Karpas-422 (cell line): ENCODE data around the gene KCNN1. TPM values are rescaled to one million over a fixed set of nuclear protein-coding genes. Genes with fewer than 3 reads are reported as not detected.

Source experiments
- DNase-seq: peaks from one replicate; pipeline ENCODE4 v3.0.0-alpha.2; 2015
- H2AFZ ChIP-seq: fragments of 200-600 bp; sonication (generic); 2 replicates; pipeline ENCODE4 v1.6.1; 2014; ENCODE audit warnings: antibody characterized with exemption, low read length, mixed read lengths
- H3K27ac ChIP-seq: fragments of 200-600 bp; sonication (generic); 2 replicates; pipeline ENCODE4 v1.5.1; 2014; ENCODE audit warnings: mild to moderate bottlenecking, low read length, moderate library complexity
- H3K27me3 ChIP-seq: fragments of 200-600 bp; sonication (generic); 2 replicates; pipeline ENCODE4 v1.6.1; 2014; ENCODE audit warnings: low read length, mixed read lengths
- H3K36me3 ChIP-seq: fragments of 200-600 bp; sonication (generic); 2 replicates; pipeline ENCODE4 v1.6.1; 2014; ENCODE audit warnings: low read length, mixed read lengths; ENCODE audit not compliant: insufficient read depth
- H3K4me1 ChIP-seq: fragments of 200-600 bp; sonication (generic); 2 replicates; pipeline ENCODE4 v1.6.1; 2014; ENCODE audit warnings: mild to moderate bottlenecking, low read length, mixed read lengths
- H3K4me2 ChIP-seq: fragments of 200-600 bp; sonication (generic); 2 replicates; pipeline ENCODE4 v1.6.1; 2014; ENCODE audit warnings: low read length, low read depth, mild to moderate bottlenecking; ENCODE audit not compliant: poor library complexity, severe bottlenecking
- H3K4me3 ChIP-seq: fragments of 200-600 bp; sonication (generic); 2 replicates; pipeline ENCODE4 v1.5.1; 2014; ENCODE audit warnings: mild to moderate bottlenecking, antibody characterized with exemption, low read length, mixed read lengths
- H3K79me2 ChIP-seq: fragments of 200-600 bp; sonication (generic); 2 replicates; pipeline ENCODE4 v1.6.1; 2014; ENCODE audit warnings: mild to moderate bottlenecking, low read length, mixed read lengths
- H3K9ac ChIP-seq: fragments of 200-600 bp; sonication (generic); 2 replicates; pipeline ENCODE4 v1.6.0; 2014; ENCODE audit warnings: low read length
- H3K9me2 ChIP-seq: fragments of 200-600 bp; sonication (generic), shearing (Covaris generic); replicated peaks from 2 replicates; pipeline ENCODE4 v1.6.0; 2014; ENCODE audit warnings: mild to moderate bottlenecking, low read length, moderate library complexity; ENCODE audit not compliant: insufficient read depth
- H3K9me3 ChIP-seq: fragments of 300-700, 200-600 bp; sonication (generic); 2 replicates; pipeline ENCODE4 v1.6.1; 2014; ENCODE audit warnings: low read length, mixed read lengths
- H4K20me1 ChIP-seq: fragments of 200-600 bp; sonication (generic); 2 replicates; pipeline ENCODE4 v1.6.1; 2014; ENCODE audit warnings: mild to moderate bottlenecking, antibody characterized with exemption, low read length, low read depth; ENCODE audit not compliant: insufficient read depth
- total RNA-seq: library from RNA; depleted of rRNA; stranded (reverse); fragments of >200 nt; shearing (Covaris generic); gene quantifications from 2 replicates; pipeline ENCODE4 v1.2.3, GENCODE V29; 2014; ENCODE audit warnings: low replicate concordance

Gene KCNN1
- total RNA-seq, 1 experiment from 2014 or later: not detected

DNA sequence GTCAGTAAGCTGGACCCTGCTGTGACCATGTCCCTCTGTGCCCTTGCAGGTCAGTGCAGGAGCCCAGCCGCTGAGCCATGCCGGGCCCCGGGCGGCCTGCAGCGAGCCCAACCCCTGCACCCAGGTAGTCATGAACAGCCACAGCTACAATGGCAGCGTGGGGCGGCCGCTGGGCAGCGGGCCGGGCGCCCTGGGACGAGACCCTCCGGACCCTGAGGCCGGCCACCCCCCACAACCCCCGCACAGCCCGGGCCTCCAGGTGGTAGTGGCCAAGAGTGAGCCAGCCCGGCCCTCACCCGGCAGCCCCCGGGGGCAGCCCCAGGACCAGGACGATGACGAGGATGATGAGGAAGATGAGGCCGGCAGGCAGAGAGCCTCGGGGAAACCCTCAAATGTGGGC is 6.9 kb downstream of the KCNN1 start:
- H2AFZ ChIP-seq: no peak overlapping the region
- no peaks in the 10 kb centered on the region for H3K9me2 ChIP-seq
- no peak overlapping the region for H3K27ac ChIP-seq
- no peak overlapping the region for H3K4me2 ChIP-seq
- no peaks in the 10 kb centered on the region for H3K9me3 ChIP-seq
- no peak for DNase-seq
- H3K4me1 ChIP-seq: no peaks in the 10 kb centered on the region
- H3K36me3 ChIP-seq: no peaks in the 10 kb centered on the region
- no peak overlapping the region for H3K4me3 ChIP-seq
- no peaks in the 10 kb centered on the region for H3K79me2 ChIP-seq
- no peak overlapping the region for H3K9ac ChIP-seq
- no peaks in the 10 kb centered on the region for H3K27me3 ChIP-seq
- H4K20me1 ChIP-seq: no peaks in the 10 kb centered on the region

DNA sequence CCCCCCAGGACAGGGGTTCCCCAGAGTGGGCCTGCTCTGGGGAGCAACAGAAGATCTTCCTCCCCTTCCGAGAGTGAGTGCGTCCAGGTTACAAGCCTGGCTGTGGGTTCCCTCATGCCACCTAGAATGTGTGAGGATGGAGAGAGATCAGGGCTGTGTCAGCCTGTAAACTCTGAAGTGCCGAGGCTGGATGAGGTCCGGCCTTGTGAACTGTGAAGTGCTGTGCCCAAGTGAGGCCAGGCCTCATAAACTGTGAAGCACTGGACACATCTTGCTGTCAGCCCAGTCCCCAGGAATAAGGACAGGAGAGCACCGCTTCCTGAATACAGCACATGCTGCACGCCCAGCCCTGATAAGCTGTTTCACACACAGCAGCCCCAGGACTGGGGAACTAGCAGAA is 7.6 kb downstream of the KCNN1 start:
- Histone ChIP-seq H2AFZ (no peak overlapping the region), H3K36me3 (no peaks in the 10 kb centered on the region), H3K27me3 (no peaks in the 10 kb centered on the region), H3K9me2 (no peaks in the 10 kb centered on the region), H3K27ac (no peak overlapping the region), H3K4me2 (no peak overlapping the region), H3K9me3 (no peaks in the 10 kb centered on the region), H4K20me1 (no peaks in the 10 kb centered on the region), H3K79me2 (no peaks in the 10 kb centered on the region), H3K4me1 (peaks cover 2% of the 10 kb centered on the region), H3K9ac (no peak overlapping the region), H3K4me3 (no peak overlapping the region)
- DNase-seq: no peak

DNA sequence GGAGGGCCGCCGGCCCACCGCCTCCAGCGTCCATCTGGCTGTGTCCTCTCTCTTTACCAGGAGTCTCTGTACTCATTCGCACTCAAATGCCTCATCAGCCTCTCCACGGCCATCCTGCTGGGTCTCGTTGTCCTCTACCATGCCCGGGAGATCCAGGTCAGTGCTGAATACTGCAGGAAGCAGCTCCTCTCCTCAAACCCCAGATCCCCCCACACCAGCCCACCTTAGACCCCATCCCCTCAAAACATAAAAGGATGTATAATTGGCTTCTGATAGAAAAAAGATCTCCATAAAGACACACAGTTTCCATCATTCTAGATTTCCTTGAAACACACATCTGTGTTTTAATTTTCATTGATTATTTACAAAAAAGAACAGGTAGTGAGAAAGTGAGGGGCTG is 8.1 kb downstream of the KCNN1 start:
- Histone ChIP-seq H3K79me2 (no peaks in the 10 kb centered on the region), H3K4me1 (peaks cover 5% of the 10 kb centered on the region), H3K27me3 (no peaks in the 10 kb centered on the region), H4K20me1 (no peaks in the 10 kb centered on the region), H3K27ac (no peak overlapping the region), H3K36me3 (no peaks in the 10 kb centered on the region), H3K4me3 (no peak overlapping the region), H3K9me2 (no peaks in the 10 kb centered on the region), H2AFZ (no peak overlapping the region), H3K9me3 (no peaks in the 10 kb centered on the region), H3K9ac (no peak overlapping the region), H3K4me2 (no peak overlapping the region)
- DNase-seq: no peak

GRCh38 chr19:17977021-17977420 is 10.1 kb downstream of the KCNN1 start:
- Histone ChIP-seq H3K36me3 (no peaks in the 10 kb centered on the region), H3K4me2 (no peak overlapping the region), H3K9ac (no peak overlapping the region), H3K27ac (no peak overlapping the region), H2AFZ (no peak overlapping the region), H3K79me2 (no peaks in the 10 kb centered on the region), H3K4me3 (no peak overlapping the region), H4K20me1 (no peaks in the 10 kb centered on the region), H3K9me3 (no peaks in the 10 kb centered on the region), H3K4me1 (peaks cover 10% of the 10 kb centered on the region), H3K27me3 (no peaks in the 10 kb centered on the region), H3K9me2 (no peaks in the 10 kb centered on the region)
- DNase-seq: no peak

- H3K27ac ChIP-seq: no peak overlapping the region
- no peak for DNase-seq
- H2AFZ ChIP-seq: no peak overlapping the region
- no peak overlapping the region for H3K4me2 ChIP-seq
- H3K27me3 ChIP-seq: no peaks in the 10 kb centered on the region
- no peaks in the 10 kb centered on the region for H3K79me2 ChIP-seq
- no peaks in the 10 kb centered on the region for H3K9me2 ChIP-seq
- H3K4me3 ChIP-seq: no peak overlapping the region
- H4K20me1 ChIP-seq: no peaks in the 10 kb centered on the region
- H3K9ac ChIP-seq: no peak overlapping the region
- no peaks in the 10 kb centered on the region for H3K9me3 ChIP-seq
- H3K4me1 ChIP-seq: peaks cover 10% of the 10 kb centered on the region
- H3K36me3 ChIP-seq: no peaks in the 10 kb centered on the region
Observed at GRCh38 chr19:17977488-17977887, 10.6 kb downstream of the KCNN1 start.

DNA sequence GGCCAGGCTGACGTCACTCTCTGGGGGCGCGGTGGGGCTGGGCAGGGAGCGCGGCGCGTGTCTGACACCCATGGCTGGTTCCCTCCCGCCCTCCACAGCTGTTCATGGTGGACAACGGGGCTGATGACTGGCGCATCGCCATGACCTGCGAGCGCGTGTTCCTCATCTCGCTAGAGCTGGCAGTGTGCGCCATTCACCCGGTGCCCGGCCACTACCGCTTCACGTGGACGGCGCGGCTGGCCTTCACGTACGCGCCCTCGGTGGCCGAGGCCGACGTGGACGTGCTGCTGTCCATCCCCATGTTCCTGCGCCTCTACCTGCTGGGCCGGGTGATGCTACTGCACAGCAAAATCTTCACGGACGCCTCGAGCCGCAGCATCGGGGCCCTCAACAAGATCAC is 14.7 kb downstream of the KCNN1 start:
- Histone ChIP-seq H3K4me1 (peaks cover 10% of the 10 kb centered on the region), H3K4me2 (no peak overlapping the region), H3K36me3 (no peaks in the 10 kb centered on the region), H2AFZ (no peak overlapping the region), H3K27me3 (no peaks in the 10 kb centered on the region), H3K79me2 (no peaks in the 10 kb centered on the region), H3K27ac (no peak overlapping the region), H3K9ac (no peak overlapping the region), H3K9me2 (no peaks in the 10 kb centered on the region), H4K20me1 (no peaks in the 10 kb centered on the region), H3K9me3 (no peaks in the 10 kb centered on the region), H3K4me3 (no peak overlapping the region)
- no peak for DNase-seq

GRCh38 chr19:17982430-17982829 is 15.5 kb downstream of the KCNN1 start:
- Histone ChIP-seq H3K9me2 (no peaks in the 10 kb centered on the region), H3K4me1 (peaks cover 10% of the 10 kb centered on the region), H4K20me1 (no peaks in the 10 kb centered on the region), H3K79me2 (no peaks in the 10 kb centered on the region), H3K27me3 (no peaks in the 10 kb centered on the region), H3K9me3 (no peaks in the 10 kb centered on the region), H3K4me3 (no peak overlapping the region), H2AFZ (no peak overlapping the region), H3K27ac (no peak overlapping the region), H3K4me2 (no peak overlapping the region), H3K36me3 (no peaks in the 10 kb centered on the region), H3K9ac (no peak overlapping the region)
- DNase-seq: no peak

GRCh38 chr19:17985037-17985818 is 18.3 kb downstream of the KCNN1 start:
- Histone ChIP-seq H3K4me3 (no peak overlapping the region), H3K4me1 (peaks cover 4% of the 10 kb centered on the region), H3K4me2 (no peak overlapping the region), H4K20me1 (no peaks in the 10 kb centered on the region), H3K9ac (no peak overlapping the region), H3K36me3 (no peaks in the 10 kb centered on the region), H3K27me3 (no peaks in the 10 kb centered on the region), H3K27ac (no peak overlapping the region), H3K79me2 (no peaks in the 10 kb centered on the region), H3K9me2 (no peaks in the 10 kb centered on the region), H2AFZ (no peak overlapping the region), H3K9me3 (no peaks in the 10 kb centered on the region)
- no peak for DNase-seq
